K562 (cell line): ENCODE results near the gene IGSF23. TPM values are rescaled to one million over a fixed set of nuclear protein-coding genes. Genes with fewer than 3 reads are reported as not detected.

Source experiments
- ATAC-seq: fragments of 200-7000 bp; cut with Tn5 transposase; 3 replicates; pipeline ENCODE4 v1.9.1; 2020; ENCODE audit warnings: moderate library complexity
- BruUV-seq: library from RNA; stranded (reverse); fragments of 400-500 nt; replicated peaks from 2 replicates; lab custom pipeline; 2021; lab: Mats Ljungman, UMichigan
- CTCF ChIA-PET: fragments of 300-600 bp; formaldehyde crosslinking; extraction: SDS; loops from one replicate; lab custom pipeline; 2021; ENCODE audit warnings: low intra/inter-chr PET ratio; lab: Yijun Ruan, JAX
- POLR2A ChIA-PET: fragments of 300-600, 350-650 bp; sonication (Branson Sonifier 250); formaldehyde crosslinking; extraction: SDS; loops from one replicate; lab custom pipeline; 2021; ENCODE audit warnings: antibody characterized with exemption, inconsistent platforms; lab: Yijun Ruan, JAX
- DNase-seq, 4 experiments: peaks; one replicate each; pipeline versions ENCODE4 v3.0.0 to v3.0.0-alpha.2; 2011 to 2018; ENCODE audit warnings: low spot score in 3 of 4, mixed read lengths in 3 of 4; ENCODE audit errors: extremely low read depth in 1 of 4
- FAIRE-seq: peaks from 2 replicates; lab custom pipeline; 2011; peaks lifted over from hg19 to GRCh38; lab: Jason Lieb, UNC
- H2AFZ ChIP-seq: 2 replicates; pipeline ENCODE4 v1.6.0; 2011; ENCODE audit warnings: low read depth, low read length, control low read depth, inconsistent platforms
- H3K27ac ChIP-seq: fragments of 200-600 bp; 3 replicates; pipeline ENCODE4 v1.8.0; 2011; ENCODE audit warnings: low read depth, mild to moderate bottlenecking, control low read depth, inconsistent platforms, low read length, moderate library complexity, mixed read lengths; ENCODE audit errors: extremely low read depth
- H3K27me3 ChIP-seq, 2 experiments: fragments of 300-600 bp in 1 of 2; 2 replicates in 1 of 2; 3 replicates in 1 of 2; pipeline versions ENCODE4 v1.6.0 to v1.8.0; 2011; ENCODE audit warnings: inconsistent platforms in 2 of 2, low read length in 2 of 2, mild to moderate bottlenecking in 1 of 2, mixed read lengths in 1 of 2, moderate library complexity in 1 of 2; ENCODE audit not compliant: control insufficient read depth in 2 of 2, insufficient read depth in 2 of 2
- H3K36me3 ChIP-seq: fragments of 300-600 bp; 3 replicates; pipeline ENCODE4 v1.8.0; 2011; ENCODE audit warnings: mild to moderate bottlenecking, low read length, inconsistent platforms; ENCODE audit not compliant: control insufficient read depth, insufficient read depth
- H3K4me1 ChIP-seq, 2 experiments: fragments of 200-600 bp in 1 of 2; replicated peaks in 1 of 2; 2 replicates in 1 of 2; 3 replicates in 1 of 2; pipeline versions ENCODE4 v1.5.1 to v1.8.0; 2011; ENCODE audit warnings: inconsistent platforms in 2 of 2, low read length in 2 of 2, mild to moderate bottlenecking in 1 of 2, mixed read lengths in 1 of 2, moderate library complexity in 1 of 2; ENCODE audit not compliant: control insufficient read depth in 2 of 2, insufficient read depth in 2 of 2
- H3K4me2 ChIP-seq: 2 replicates; pipeline ENCODE4 v1.6.1; 2011; ENCODE audit warnings: low read length, control low read depth, inconsistent platforms, mixed read lengths; ENCODE audit not compliant: insufficient read depth
- H3K4me3 ChIP-seq: fragments of 200-600 bp; sonication (generic), shearing (Covaris generic); 2 replicates; pipeline ENCODE4 v1.5.1; 2016; ENCODE audit warnings: control low read depth, inconsistent platforms
- H3K79me2 ChIP-seq: fragments of 200-600 bp; 3 replicates; pipeline ENCODE4 v1.8.0; 2011; ENCODE audit warnings: low read length, inconsistent platforms; ENCODE audit not compliant: control insufficient read depth, insufficient read depth
- H3K9ac ChIP-seq, 2 experiments: 2 replicates each; pipeline versions ENCODE4 v1.6.0 to v1.6.1; 2011; ENCODE audit warnings: low read depth in 2 of 2, low read length in 2 of 2, control low read depth in 1 of 2, inconsistent platforms in 1 of 2, mild to moderate bottlenecking in 1 of 2, mixed read lengths in 1 of 2; ENCODE audit not compliant: insufficient read depth in 1 of 2
- H3K9me1 ChIP-seq: one replicate; pipeline ENCODE4 v1.6.0; 2011; ENCODE audit warnings: inconsistent platforms, mild to moderate bottlenecking, low read length, moderate library complexity; ENCODE audit not compliant: control insufficient read depth, insufficient read depth
- H3K9me3 ChIP-seq: replicated peaks from 2 replicates; pipeline ENCODE4 v1.5.1; 2011; ENCODE audit warnings: low read depth, low read length, inconsistent platforms; ENCODE audit not compliant: control insufficient read depth, insufficient read depth
- H4K20me1 ChIP-seq: replicated peaks from 2 replicates; pipeline ENCODE4 v1.6.1; 2011; ENCODE audit warnings: low read length, inconsistent platforms, mixed read lengths; ENCODE audit not compliant: control insufficient read depth, insufficient read depth
- BHLHE40 ChIP-seq: IDR thresholded peaks from 2 replicates; pipeline ENCODE4 v1.6.1; 2011; ENCODE audit warnings: low read length, improper control_type of control experiment
- CTBP1 ChIP-seq: fragments of 450-650 bp; IDR thresholded peaks from 2 replicates; pipeline ENCODE4 v1.6.1; 2016; ENCODE audit warnings: borderline replicate concordance
- L3MBTL2 ChIP-seq: fragments of 450-650 bp; IDR thresholded peaks from 2 replicates; pipeline ENCODE4 v1.6.1; 2016; ENCODE audit warnings: mild to moderate bottlenecking, moderate library complexity
- MYC ChIP-seq, 2 experiments: fragments of 250-450 bp in 1 of 2; sonication (Bioruptor Pico) in 1 of 2; IDR thresholded peaks; 2 replicates each; pipeline versions ENCODE4 v1.5.1 to v1.6.1; 2012 to 2021; ENCODE audit warnings: low read depth in 2 of 2, borderline replicate concordance in 1 of 2, improper control_type of control experiment in 1 of 2, low read length in 1 of 2, mild to moderate bottlenecking in 1 of 2, moderate library complexity in 1 of 2
- SRF ChIP-seq, 2 experiments: fragments of 250-450, 450-650 bp in 1 of 2; sonication (Bioruptor Pico) in 1 of 2; sonication (generic) in 1 of 2; formaldehyde crosslinking; IDR thresholded peaks; 2 replicates each; pipeline versions ENCODE4 v1.5.0 to v1.5.1; 2020 to 2022; ENCODE audit warnings: mild to moderate bottlenecking in 1 of 2, missing genetic modification reagents in 1 of 2
- WGBS: fragments of 100-300 bp; shearing (Covaris generic); methylation state at CpG from one replicate; pipeline ENCODE4 v1.1.6; 2016; ENCODE audit warnings: low coverage, mixed read lengths; ENCODE audit not compliant: insufficient coverage; ENCODE audit errors: missing lambda C conversion rate; 5-methylcytosine and 5-hydroxymethylcytosine counted together
- in situ Hi-C: fragments of 300-500 bp; cut with MboI; formaldehyde crosslinking; loops from 4 replicates; pipeline ENCODE4 v1.15.0; 2018; ENCODE audit warnings: inconsistent platforms, mixed read lengths
- intact Hi-C: fragments of 100-400 bp; cut with micrococcal nuclease; formaldehyde crosslinking; loops from 2 replicates; pipeline ENCODE4 v1.14.2; 2022
- polyA plus RNA-seq, 8 experiments: library from polyadenylated mRNA; depleted of rRNA in 4 of 8; stranded (reverse) in 5 of 8; unstranded in 3 of 8; fragments of >200 nt; fragmentation: Nextera tagmentation in 2 of 8; fragmentation: Illumina TruSeq in 1 of 8; extraction: Ambion mirVana in 2 of 8; extraction: Trizol in 1 of 8; gene quantifications; 2 replicates each; pipeline versions ENCODE4 v1.2.1 to v1.2.3, GENCODE V29; 2011 to 2014; ENCODE audit warnings: inconsistent platforms in 1 of 8, missing spikeins in 1 of 8
- total RNA-seq, 7 experiments: library from RNA; depleted of rRNA in 6 of 7; stranded (reverse); fragments of >200 nt in 6 of 7; fragmentation: Illumina TruSeq in 2 of 7; extraction: Trizol in 2 of 7; gene quantifications; 2 replicates each; pipeline versions ENCODE4 v1.2.1 to v1.2.3, GENCODE V29; 2011 to 2021; ENCODE audit warnings: low replicate concordance in 1 of 7

Gene IGSF23
- total and polyA plus RNA-seq, 9 of the 15 experiments (the other 6 are each of a cell fraction or from before 2014, with no cell fraction given), result not detected

DNA sequence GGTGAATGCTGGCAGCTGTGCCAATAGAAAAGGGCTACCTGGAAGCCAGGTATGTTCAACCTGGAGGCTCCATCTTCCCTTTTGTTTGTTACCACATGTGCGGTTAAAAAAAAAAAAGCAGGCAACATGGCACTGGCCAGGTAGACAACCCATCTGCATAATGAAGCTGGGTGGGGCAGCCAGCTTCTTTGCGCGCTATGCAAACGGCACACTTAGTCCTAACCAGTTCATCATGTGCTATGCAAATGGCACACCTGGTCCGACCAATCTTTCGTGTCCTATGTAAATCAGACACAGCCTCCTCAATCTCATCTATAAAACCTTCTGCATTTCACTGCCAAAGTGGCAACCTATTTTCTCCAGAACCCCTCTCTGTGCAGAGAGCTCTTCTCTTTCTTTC lies 11.3 kb upstream of the IGSF23 start:
- in situ Hi-C loops (no loop called here), intact Hi-C loops (no loop called here)
- Histone ChIP-seq H3K9ac (no peak overlapping the region), H3K27ac (no peak overlapping the region), H3K9me1 (no peaks in the 10 kb centered on the region), H2AFZ (no peak overlapping the region), H3K4me3 (no peak overlapping the region), H3K9me3 (no peaks in the 10 kb centered on the region), H3K4me2 (no peak overlapping the region), H3K4me1 (peaks cover 0 to 4% of the 10 kb centered on the region in 2 experiments; a peak in 2 of 5 replicates), H4K20me1 (no peaks in the 10 kb centered on the region; the same call in 1 of the 2 replicates), H3K36me3 (no peaks in the 10 kb centered on the region), H3K79me2 (no peaks in the 10 kb centered on the region), H3K27me3 (peaks cover 2 to 6% of the 10 kb centered on the region in 2 experiments; a peak in 4 of 5 replicates)
- BruUV-seq, result no TSS peak
- CTCF ChIA-PET, result no interaction called here
- DNase-seq, result no peak
- peak; percentile 51 for FAIRE-seq
- WGBS, result 1% methylated on average over 6 of the region's 6 CpGs
- ATAC-seq, result peak; percentile 81
- POLR2A ChIA-PET, result interaction anchor here (0.8 to 1.3 kb wide), 2 partner anchors 9 to 14 kb away, joined by 3 to 7 read pairs; no protein-coding TSS in a partner anchor
- peak; percentile 81 for TF ChIP-seq BHLHE40
- 0 out of 2 replicates have a peak, but pooled peaks have one; percentile 12 for TF ChIP-seq L3MBTL2
- TF ChIP-seq CTBP1, result peak; percentile 31; the same call in 1 of the 2 replicates
- TF ChIP-seq SRF (CRISPR knock-in tag; IDR thresholded peaks at IDR 0.05), result no peak
- TF ChIP-seq MYC (IDR thresholded peaks at IDR 0.05; ENCODE audit: low read depth, low read length), result peak; percentile 26; the same call in 1 of the 2 replicates
- TF ChIP-seq MYC (CRISPR knock-in tag; IDR thresholded peaks at IDR 0.05; ENCODE audit: borderline replicate concordance, low read depth), result no peak
